ENCODE data around the gene POM121L2.

DNA sequence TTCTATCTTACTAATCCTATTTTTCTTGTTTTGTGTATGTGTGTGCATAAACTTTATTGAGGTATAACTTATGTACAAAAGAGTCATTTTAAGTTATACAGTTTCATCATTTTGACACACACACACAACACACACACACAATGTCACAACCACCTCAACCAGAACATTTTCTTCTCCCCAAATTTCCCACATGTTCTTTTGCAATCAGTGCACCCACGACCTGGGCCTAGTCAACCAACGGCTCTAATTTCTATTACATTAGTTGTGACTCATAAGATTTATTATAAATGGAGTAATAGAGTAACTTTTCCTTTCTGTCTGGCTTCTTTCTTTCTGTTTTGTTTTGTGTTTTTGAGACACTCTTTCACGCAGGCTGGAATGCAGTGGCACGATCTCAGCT, 9.8 kb upstream of the POM121L2 start:
- TF ChIP-seq, protein P1, sequence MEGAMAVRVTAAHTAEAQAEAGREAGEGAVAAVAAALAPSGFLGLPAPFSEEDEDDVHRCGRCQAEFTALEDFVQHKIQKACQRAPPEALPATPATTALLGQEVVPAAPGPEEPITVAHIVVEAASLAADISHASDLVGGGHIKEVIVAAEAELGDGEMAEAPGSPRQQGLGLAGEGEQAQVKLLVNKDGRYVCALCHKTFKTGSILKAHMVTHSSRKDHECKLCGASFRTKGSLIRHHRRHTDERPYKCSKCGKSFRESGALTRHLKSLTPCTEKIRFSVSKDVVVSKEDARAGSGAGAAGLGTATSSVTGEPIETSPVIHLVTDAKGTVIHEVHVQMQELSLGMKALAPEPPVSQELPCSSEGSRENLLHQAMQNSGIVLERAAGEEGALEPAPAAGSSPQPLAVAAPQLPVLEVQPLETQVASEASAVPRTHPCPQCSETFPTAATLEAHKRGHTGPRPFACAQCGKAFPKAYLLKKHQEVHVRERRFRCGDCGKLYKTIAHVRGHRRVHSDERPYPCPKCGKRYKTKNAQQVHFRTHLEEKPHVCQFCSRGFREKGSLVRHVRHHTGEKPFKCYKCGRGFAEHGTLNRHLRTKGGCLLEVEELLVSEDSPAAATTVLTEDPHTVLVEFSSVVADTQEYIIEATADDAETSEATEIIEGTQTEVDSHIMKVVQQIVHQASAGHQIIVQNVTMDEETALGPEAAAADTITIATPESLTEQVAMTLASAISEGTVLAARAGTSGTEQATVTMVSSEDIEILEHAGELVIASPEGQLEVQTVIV (CRISPR knock-in tag; IDR thresholded peaks at IDR 0.05; ENCODE audit: borderline replicate concordance): no peak
- TF ChIP-seq, protein P2, sequence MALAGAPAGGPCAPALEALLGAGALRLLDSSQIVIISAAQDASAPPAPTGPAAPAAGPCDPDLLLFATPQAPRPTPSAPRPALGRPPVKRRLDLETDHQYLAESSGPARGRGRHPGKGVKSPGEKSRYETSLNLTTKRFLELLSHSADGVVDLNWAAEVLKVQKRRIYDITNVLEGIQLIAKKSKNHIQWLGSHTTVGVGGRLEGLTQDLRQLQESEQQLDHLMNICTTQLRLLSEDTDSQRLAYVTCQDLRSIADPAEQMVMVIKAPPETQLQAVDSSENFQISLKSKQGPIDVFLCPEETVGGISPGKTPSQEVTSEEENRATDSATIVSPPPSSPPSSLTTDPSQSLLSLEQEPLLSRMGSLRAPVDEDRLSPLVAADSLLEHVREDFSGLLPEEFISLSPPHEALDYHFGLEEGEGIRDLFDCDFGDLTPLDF (CRISPR knock-in tag; IDR thresholded peaks at IDR 0.05): no peak
- TF ChIP-seq FOXK2 (conservative IDR thresholded peaks at IDR 0.05 in 1 of 2, IDR thresholded peaks at IDR 0.05 in 1 of 2; ENCODE audit: low read depth in 2 of 2): no peak
- TF ChIP-seq, protein P3, sequence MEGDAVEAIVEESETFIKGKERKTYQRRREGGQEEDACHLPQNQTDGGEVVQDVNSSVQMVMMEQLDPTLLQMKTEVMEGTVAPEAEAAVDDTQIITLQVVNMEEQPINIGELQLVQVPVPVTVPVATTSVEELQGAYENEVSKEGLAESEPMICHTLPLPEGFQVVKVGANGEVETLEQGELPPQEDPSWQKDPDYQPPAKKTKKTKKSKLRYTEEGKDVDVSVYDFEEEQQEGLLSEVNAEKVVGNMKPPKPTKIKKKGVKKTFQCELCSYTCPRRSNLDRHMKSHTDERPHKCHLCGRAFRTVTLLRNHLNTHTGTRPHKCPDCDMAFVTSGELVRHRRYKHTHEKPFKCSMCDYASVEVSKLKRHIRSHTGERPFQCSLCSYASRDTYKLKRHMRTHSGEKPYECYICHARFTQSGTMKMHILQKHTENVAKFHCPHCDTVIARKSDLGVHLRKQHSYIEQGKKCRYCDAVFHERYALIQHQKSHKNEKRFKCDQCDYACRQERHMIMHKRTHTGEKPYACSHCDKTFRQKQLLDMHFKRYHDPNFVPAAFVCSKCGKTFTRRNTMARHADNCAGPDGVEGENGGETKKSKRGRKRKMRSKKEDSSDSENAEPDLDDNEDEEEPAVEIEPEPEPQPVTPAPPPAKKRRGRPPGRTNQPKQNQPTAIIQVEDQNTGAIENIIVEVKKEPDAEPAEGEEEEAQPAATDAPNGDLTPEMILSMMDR (IDR thresholded peaks at IDR 0.05 in 2 of 3, conservative IDR thresholded peaks at IDR 0.05 in 1 of 3; ENCODE audit: insufficient read depth in 2 of 3, low read depth in 1 of 3, low read length in 3 of 3): no peak
- no peak for TF ChIP-seq POLR2A (conservative IDR thresholded peaks at IDR 0.05)
- no peak for TF ChIP-seq BHLHE40 (IDR thresholded peaks at IDR 0.05; ENCODE audit: low read length)
- no peak for TF ChIP-seq ELF1 (tag; IDR thresholded peaks at IDR 0.05)
- TF ChIP-seq CHCHD3 (CRISPR knock-in tag; IDR thresholded peaks at IDR 0.05): no peak
- TF ChIP-seq TBP (optimal IDR thresholded peaks at IDR 0.05; ENCODE audit: low read depth, low read length): no peak
- no peak for TF ChIP-seq PHF8 (IDR thresholded peaks at IDR 0.05; ENCODE audit: borderline replicate concordance, low read length)
- no peak for TF ChIP-seq EZH2 (IDR thresholded peaks at IDR 0.05; ENCODE audit: borderline replicate concordance, low read depth, low read length)
- no peak for TF ChIP-seq ERF (CRISPR knock-in tag; IDR thresholded peaks at IDR 0.05)
- no peak for TF ChIP-seq SP2 (IDR thresholded peaks at IDR 0.05; ENCODE audit: extremely low read depth, low read depth, low read length, poor library complexity, severe bottlenecking)
